Stimulated activated CD4-positive, alpha-beta T cell treated with anti-CD3 and anti-CD28 coated beads, Interleukin-1b, Interleukin-23, amount 100 ng/mL, for 4 hours (primary cell): ENCODE results near the gene EIF2S3.
"Not testable (repeated sequence)": the region's sequence is repeated elsewhere in the genome, so short reads cannot be mapped to it uniquely, and the experiment has no call there.

ENCODE experiments used
- DNase-seq, 2 donors: peaks; one replicate each; pipeline ENCODE4 v3.0.0-alpha.2; 2020; ENCODE audit warnings: low read depth in 2 of 2

Gene EIF2S3

GRCh38 chrX:24054182-24055042 lies at the start of gene EIF2S3:
Gene EIF2S3, plus strand, starts transcription at chrX:24054956. Its CDS starts 13 bp downstream, at chrX:24054969.
- DNase-seq = peak; percentile 67 to 82

- DNase-seq = no peak
Observed at GRCh38 chrX:24005028-24005427, 49.7 kb upstream of the EIF2S3 start.

DNA sequence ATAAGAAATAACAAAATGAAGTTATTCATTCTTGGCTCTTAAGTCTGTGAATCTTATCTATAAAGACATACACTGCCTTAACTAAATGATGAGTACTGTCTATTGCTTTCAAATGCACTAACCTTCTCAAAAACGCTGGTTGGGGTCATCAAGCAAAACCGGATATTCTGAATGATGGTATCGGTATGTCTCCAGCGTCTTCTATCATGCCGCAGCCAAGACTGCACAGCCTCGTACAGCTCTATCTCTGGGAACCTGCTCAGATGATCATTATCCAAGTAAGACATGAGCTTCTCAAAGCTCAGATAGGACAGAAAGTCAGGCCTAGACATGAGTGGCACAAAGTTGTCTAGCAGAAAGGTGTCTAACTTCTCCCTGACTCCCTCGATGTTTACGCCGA lies 48.9 kb upstream of the EIF2S3 start:
- DNase-seq = no peak

DNA sequence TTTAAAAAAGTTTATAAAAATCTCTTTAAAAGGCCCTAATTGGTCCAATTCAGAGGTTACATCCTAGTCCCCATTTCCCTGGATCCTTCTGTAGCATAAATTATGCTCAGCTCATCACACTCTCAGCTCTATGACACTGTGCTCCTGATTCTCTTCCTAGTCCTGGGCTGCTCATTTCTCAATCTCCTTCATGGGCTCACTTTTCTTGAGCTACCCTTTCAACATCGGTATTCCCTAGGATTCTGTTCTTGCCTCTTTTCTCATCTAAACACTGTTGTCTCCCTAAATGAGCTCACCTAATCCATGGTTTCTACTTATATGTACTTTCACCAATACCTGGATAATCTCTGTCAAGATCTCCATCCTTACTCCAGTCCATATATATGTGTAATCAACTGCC lies 42.5 kb upstream of the EIF2S3 start:
- DNase-seq = no peak

- peak in 1 of 2 donors; percentile 17 for DNase-seq
Observed at GRCh38 chrX:24014388-24015018, 40.3 kb upstream of the EIF2S3 start.

GRCh38 chrX:24017674-24018073 lies 37.1 kb upstream of the EIF2S3 start:
- no peak for DNase-seq

DNA sequence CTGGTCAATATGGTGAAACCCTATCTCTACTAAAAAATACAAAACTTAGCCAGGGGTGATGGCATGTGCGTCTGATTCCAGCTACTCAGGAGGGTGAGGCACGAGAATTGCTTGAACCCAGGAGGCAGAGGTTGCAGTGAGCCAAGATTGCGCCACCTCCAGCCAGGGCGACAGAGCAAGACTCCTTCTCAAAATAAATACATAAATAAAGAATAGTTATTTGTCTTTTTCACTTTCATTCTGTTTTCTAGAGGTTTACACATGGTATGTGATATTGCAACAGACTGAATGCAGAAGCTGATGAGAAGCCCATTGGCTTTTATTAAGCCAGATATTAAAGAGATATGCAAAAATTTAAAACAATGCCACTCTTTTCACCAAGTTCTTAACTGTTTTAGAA lies 35.9 kb upstream of the EIF2S3 start:
- DNase-seq = no peak

- no peak for DNase-seq
Observed at GRCh38 chrX:24019448-24019847, 35.3 kb upstream of the EIF2S3 start.

GRCh38 chrX:24020306-24020876 lies 34.4 kb upstream of the EIF2S3 start:
- DNase-seq = no peak

DNA sequence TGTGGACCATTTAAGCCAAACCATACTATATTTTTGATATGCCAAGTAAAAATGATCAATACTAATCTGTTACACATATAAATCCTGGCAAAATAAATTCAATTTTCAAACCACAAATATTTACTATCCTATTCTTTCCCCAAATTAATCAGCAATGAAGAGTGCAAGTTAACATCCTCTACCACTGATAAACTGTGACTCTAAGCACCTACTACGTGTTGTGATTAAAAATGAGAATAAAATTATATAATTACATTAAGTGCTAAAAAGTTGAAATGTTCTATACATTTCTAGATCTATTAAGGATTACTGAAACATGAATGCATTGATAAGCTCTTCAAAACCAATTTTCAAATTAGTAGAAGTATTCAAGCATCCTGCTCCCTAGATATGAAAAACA lies 31.2 kb upstream of the EIF2S3 start:
- no peak for DNase-seq

DNA sequence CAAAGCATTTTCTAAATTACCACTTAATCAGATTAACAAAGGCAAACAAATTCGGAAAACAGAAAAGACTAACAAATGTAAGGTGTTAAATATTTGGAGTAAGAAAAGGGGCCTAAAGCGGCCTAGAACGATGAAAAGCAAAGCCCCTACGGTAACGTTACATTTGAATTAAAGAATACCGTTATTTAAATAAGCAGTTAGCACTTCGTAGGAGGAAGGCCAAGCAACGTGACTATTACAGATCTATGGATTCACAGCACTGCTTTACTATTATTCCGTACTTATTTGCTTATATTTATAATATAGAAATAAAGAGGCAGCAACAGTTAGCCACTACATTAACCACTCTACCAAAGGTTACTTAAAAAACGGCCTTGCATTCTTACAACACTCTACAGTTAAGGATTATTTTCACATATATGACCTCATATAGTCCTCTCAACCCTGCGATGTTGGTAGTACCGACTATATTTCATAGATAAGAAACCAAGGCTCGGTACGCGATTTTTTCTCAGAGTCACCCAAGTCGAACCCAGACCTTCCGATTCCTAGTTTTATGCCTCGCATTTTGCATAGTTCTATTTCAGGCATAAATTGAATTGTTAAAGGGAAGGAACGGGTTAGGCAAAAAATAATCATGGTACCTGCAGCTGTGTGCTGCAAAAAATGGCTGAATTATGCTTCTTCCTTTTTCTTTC lies 30.6 kb upstream of the EIF2S3 start:
- no peak for DNase-seq

DNA sequence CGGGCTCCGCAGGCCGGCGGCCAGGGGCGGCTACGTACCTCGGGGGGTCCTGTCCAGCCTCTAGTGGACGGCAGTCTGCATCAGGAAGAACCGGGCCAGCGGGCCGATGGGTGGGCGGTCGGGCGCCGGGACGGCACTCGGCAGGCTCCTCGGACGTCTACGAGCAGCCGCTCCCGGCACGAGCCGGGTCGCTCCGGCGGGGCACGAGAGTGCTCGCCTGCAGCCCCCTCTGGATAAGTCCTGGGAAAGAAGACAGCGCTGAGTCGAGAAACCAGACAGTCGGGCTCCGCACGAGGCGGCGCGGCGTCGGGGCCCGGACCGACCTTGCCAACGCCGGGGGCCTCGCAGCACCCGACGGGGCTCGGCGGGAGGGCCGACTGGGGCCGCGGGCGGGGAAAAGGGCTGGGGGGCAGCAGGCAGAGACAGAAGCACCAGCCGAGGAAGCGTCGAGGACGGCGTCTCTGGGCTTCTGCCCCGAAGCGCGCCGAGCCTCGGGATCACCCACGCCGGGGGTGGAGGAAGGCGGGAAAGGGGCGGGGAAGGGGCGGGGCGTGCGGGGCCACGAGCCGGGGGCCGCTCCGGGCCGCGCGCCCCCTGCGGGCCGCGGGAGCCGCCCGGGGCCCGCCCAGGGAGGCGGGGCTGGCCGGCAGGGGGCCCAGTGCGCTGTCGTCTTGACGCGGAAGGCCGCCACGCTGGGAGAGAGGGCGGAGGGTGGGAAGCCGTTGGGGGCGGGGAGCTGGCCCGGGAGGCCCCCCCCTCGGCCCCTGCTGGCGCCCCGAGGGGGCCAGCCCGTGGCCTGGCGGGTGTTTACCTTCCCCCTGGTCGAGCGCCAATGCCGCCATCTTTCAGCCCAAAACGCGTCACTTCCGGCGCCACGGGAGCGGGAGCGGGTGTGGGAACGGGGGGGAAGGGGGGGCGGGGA lies 29.7 kb upstream of the EIF2S3 start:
- DNase-seq = peak; percentile 72 to 79

- DNase-seq = no peak
Observed at GRCh38 chrX:24025741-24026403, 28.9 kb upstream of the EIF2S3 start.

- no peak for DNase-seq
Observed at GRCh38 chrX:24026432-24026831, 28.3 kb upstream of the EIF2S3 start.

- no peak for DNase-seq
Observed at GRCh38 chrX:24027086-24027485, 27.7 kb upstream of the EIF2S3 start, which contains the start of gene KLHL15. Gene KLHL15, minus strand, starts transcription at chrX:24027186. Its CDS starts 20,493 bp downstream, at chrX:24006693.

DNA sequence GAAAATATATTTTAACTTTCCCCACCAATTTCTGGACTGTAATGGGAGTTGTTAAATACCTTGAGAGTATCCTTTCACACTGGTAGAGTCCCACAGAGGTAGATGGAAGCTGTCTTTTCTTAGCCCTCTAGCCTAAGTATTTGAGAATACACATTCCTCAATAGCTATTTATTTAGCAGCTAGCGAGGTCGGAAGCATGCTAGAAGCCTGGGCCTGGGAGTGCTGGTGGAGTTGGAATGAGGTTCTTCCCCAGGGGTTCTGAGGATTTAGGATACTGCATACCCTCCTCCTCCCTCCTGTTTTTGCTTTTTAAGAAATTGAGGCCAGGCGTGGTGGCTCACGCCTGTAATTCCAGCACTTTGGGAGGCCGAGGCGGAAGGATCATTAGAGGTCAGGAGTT lies 26.8 kb upstream of the EIF2S3 start:
- DNase-seq = no peak

DNA sequence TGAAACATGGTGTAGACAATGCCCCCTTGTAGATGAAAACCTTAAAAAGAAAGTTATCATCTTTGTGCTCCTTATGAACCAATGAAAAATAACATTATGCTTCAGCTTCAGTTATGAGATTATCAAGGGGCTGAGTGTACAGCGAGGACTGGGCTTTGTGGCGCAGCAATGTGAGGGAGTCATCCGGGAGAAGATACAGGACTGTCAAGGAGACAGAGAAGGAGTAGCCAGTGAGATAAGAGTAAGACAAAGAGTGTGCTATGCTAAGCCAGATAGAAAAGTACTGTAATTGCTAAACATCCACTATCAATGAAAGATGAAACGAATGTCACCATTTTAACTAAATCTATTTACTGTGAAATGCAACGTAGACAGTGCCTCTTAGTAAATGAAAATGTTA lies 24.2 kb upstream of the EIF2S3 start:
- no peak for DNase-seq

DNA sequence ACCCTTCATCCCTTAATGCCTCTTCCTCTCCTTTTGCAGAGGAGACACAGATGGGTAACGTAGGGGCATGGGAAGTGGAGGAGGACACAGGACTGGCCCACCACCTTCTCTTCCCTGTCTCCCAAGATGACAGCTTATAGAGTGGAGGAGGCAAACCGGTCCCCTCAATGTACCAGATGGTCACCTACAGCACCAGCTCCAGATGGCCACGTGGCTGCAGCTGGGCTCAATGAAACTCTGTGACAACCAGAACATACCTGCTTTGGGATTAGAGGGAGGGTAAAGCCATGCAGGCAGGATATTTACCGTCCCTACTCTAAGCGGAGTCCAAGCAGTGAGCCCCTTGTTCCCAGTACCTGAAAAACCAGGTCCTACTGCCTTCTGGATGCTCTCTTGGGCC lies 20.3 kb upstream of the EIF2S3 start:
- DNase-seq = no peak

- no peak for DNase-seq
Observed at GRCh38 chrX:24037729-24038128, 17.0 kb upstream of the EIF2S3 start.

DNA sequence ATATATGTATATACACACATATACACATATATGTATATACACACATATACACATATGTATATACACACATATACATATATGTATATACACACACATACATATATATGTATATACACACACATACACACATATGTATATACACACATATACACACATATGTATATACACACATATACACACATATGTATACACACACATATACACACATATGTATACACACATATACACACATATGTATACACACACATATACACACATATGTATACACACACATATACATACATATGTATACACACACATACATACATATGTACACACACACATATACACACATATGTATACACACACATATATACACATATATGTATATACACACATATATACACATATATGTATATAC lies 8.7 kb upstream of the EIF2S3 start:
- not testable (repeated sequence) for DNase-seq

DNA sequence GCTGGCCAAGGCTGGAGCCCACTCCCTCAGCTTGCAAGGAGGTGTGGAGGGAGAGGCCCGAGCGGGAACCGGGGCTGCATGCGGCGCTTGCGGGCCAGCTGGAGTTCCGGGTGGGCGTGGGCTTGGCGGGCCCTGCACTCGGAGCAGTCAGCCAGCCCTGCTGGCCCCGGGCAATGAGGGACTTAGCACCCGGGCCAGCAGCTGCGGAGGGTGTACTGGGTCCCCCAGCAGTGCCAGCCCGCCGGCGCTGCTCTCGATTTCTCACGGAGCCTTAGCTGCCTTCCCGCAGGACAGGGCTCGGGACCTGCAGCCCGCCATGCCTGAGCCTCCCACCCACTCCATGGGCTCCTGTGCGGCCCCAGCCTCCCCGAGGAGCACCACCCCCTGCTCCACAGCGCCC lies 5.1 kb upstream of the EIF2S3 start:
- not testable (repeated sequence) for DNase-seq
